ENCODE measurements around the gene SLC25A47.

- no peak for TF ChIP-seq CTCF (IDR thresholded peaks at IDR 0.05; ENCODE audit: low read length)
- no peak for TF ChIP-seq EZH2 (IDR thresholded peaks at IDR 0.05; ENCODE audit: borderline replicate concordance, low read length)
Measured at GRCh38 chr14:100372357-100373048, 49.4 kb downstream of the SLC25A47 start.
